GM21360 (cell line): ENCODE data around the gene CTNNA3.

Source experiments
- ATAC-seq: cut with Tn5 transposase; IDR thresholded peaks from one replicate; pipeline ENCODE4 v1.9.1; 2021; ENCODE audit warnings: mild to moderate bottlenecking, moderate library complexity; ENCODE audit not compliant: unreplicated experiment

CTNNA3 gene

DNA sequence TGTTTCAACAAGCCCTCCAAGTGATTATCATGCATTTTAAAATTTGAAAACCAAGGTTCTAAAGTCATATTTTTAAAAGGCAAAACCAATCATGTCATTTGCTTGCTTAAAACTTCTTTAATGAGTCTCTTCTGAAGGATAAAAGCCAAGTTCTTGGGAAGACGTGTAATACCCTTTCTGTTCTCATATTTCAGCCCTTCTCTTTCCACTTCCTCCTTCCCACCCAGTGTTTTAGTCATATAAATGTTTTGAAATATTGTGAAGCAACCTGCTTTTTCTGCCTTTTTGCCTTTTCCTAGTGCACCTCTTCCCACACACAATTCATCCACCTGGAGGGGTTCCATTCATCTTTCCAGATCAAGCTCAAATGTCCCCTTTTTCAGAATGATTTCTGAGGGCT, 981.3 kb downstream of the CTNNA3 start:
- ATAC-seq: no peak

DNA sequence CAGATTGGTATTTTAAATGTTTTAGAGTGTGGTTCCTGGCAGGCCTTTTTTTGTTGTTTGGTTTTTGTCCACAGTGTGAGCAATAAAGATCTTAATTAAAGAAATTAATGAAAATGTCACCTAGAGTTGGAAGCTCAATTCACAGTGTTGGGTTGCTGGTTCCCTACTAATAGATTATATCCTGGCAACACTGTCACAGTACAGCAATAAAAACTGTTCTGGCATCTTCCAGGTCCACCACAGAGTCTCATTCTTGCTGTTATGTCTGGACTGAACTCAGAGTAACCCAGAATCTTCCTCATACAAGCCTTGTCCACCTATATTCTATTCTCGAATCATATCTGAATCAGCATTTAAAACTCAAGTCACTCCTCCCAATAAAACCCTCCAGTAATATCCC, 982.6 kb downstream of the CTNNA3 start:
- no peak for ATAC-seq

DNA sequence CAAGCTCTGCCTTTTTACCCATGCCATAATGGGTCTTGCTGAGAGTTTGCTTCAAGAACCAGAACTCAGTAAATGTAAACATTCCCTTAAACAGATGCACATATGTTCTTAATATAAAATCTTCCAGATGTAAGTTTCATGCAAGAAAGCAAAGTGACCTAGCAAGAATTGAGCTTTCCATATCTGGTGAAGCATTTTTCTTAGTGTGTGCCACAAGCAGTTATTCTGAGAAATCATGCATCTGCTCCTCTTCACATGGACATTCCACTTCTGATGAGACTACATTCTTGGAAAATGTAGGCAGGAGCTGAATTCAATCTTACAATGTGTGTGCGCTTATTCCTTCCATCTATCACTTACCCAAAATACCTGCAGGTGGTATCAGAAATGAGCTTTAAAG, 997.9 kb downstream of the CTNNA3 start:
- no peak for ATAC-seq

DNA sequence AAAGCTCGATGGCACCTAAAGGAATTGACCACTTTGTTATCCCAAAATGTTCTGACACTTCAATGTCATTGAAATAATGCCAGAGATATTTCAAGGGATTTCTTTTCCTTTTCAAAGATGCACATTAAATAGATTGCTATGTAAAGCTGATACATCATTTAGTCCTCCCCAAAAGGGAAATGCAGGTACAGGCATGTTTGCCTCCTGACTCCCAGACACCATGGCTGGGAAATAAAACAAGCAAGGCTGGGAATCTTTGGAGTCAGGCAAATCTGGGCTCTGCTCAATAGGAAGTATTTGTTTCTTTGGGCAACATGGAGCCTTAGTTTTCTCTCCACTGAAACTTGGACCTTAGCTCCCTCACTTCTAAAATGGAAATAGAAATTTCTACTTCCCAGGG, 1000.9 kb downstream of the CTNNA3 start:
- ATAC-seq: no peak

DNA sequence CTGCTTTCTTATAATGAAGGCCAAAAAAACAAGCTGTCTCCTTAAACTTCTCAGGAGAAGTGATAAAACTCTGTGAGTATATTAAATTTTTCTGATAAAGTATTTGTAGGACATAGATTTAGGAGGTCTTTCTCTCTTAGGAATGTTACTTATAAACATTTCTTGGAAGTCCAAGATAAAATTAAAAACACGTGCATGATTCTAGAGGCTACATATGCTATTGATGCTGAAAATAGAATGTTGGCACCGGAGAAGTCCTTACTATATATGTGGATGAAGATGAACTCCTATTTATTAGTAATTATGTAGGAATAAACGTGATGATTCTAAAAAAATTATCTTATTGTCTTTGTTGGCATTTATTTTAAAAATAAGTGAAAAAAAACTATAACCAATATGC, 1011.4 kb downstream of the CTNNA3 start:
- ATAC-seq: no peak

DNA sequence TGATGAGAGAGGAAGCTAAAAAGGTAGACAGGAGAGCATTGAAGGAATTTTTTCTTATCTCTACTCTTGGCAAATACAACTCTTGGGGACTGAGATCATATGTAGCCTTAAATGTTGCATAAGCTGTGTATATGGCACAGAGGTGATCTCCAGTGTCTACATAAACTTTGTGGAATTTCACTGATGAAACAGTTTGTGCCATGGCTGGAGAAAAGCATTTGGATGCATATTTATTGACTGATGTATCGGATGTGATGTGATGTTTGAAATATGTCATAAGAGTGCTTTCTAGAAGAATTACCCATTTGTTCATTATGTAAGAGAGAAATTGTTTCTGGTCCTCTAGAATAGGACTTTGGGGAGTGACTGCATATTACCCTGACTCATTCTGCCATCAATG, 1015.1 kb downstream of the CTNNA3 start:
- ATAC-seq: no peak

DNA sequence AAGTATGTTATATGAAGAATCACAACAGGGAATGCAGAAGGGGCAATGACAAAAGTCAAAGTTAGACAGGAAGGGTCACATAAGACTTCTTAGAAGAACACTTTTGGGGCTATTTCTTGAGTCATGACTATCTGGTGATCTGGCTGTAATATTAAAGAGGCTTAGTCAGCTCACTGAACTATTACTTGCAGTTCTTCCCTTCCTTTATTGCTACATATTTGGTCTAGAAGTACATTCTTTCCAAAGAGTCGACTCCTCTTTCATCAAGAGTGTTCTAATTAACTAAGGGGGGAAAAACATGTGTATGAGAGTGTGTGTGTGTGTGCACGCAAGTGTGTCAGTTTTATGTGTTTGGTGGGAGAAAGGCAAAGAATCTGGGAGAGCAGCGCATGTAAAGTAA, 1017.5 kb downstream of the CTNNA3 start:
- no peak for ATAC-seq

DNA sequence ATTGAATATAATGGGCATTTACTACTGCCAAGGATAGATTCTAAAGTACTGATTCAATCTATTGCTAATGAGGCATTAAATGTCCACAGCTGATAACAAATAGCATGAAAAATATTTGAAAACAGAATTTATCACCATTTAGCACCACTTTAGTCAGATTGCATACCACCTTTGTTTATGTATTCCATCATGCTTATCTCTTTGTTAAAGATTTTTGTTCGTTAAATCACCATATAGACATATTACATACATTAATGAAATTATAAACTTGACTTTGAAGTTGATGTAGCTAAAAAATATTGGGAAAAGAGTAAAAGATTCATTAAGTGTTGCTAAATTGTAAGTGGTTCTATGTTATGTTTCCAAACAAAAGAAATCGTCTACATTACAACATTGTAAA, 1022.9 kb downstream of the CTNNA3 start:
- no peak for ATAC-seq

DNA sequence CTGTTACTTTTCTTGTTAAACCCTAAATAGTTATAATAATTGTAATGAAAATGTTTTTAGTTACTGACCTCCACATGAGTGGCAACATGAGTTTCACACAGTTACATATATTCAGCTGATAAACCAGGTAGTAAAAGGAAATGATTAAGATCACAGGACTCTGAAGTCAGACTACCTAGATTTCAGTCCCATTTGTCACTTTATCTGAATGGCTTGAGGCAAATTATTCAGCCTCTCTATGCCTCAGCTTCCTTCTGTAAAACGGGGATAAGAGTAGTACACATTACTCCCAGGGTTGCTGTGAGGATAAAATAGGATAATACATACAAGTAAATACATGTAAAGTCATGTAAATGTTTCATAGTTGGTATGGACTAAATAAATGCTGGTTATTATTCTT, 1024.4 kb downstream of the CTNNA3 start:
- no peak for ATAC-seq

DNA sequence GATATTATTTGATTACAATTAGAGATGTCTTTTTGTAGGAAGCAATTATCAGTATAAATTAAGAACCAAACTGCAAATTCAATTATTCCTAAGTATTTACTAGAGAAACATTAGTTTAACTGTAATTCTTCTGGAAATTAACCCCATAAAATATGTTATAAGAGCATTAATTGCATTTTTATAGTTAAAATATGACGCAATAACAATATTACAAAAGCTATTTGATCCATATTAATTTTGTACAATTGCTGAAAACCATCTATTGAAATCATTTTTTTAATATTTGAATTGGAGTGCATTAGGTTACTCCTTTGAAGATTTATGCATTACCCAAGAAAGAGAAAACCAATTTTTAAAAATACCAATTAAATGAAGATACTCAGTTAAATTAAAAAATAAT, 1024.9 kb downstream of the CTNNA3 start:
- ATAC-seq: no peak

DNA sequence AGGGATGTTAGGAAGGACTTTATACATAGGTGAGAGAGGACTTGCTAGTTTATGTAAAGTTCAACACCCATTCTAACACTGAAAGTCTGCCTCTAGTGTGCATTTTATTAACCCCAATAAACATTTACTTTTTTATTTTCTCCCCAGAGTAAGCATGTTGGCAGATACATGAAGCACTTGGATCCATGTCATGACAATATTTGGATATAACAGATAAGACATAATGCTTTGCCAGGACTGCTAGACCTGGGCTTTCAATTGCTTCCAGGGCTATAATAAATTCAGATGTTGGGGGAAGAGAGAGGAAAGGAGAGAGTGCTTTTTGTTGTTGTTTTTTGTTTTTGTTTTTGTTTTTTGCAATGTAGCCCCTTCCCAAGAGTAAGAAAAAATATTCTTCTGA, 1039.5 kb downstream of the CTNNA3 start:
- no peak for ATAC-seq

DNA sequence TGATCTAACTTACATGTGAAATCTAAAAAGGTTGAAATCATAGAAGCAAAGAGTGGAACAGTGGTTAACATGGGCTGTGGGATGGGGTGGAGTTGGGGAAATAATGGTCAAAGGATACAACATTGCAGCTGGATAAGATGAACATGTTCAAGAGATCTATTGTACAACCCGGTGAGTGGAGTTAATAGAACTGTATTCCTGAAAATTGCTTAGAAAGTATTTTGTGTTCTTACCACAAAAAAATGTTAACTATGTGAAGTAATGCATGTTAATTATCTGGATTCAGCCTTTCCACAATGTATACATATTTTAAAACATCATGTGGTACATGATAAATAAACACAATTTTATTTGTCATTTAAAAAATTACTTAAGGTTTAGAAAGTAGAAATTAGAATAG, 1041.1 kb downstream of the CTNNA3 start:
- ATAC-seq: no peak

DNA sequence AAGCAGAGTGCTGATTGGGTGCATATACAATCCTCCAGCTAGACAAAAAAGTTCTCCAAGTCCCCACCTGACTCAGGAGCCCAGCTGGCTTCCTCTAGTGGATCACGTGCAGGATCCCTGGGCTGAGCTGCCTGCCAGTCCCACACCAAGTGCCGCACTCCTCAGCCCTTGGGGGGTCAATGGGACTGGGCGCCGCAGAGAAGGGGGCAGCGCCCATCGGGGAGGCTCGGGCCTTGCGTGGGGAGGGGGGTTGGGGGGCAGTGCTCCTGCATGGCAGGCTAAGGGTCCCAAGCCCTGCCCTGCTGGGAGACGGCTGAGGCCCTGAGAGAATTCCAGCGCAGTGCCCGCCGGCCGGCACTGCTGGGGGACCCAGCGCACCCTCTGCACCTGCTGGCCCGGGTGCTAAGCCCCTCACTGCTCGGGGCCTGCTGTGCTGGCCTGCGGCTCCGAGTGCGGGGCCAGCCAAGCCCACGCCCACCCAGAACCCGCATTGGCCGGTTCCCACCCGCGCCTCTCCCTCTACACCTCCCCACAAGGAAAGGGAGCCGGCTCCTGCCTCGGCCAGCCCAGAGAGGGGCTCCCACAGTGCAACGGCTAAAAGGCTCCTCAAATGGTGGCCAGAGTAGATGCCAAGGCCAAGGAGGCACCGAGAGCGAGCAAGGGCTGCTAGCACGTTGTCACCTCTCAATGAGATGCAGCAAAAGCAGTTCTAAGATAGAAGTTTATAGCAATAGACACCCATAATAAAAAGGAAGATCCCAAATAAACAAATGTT, 1044.5 kb downstream of the CTNNA3 start:
- ATAC-seq: no peak

DNA sequence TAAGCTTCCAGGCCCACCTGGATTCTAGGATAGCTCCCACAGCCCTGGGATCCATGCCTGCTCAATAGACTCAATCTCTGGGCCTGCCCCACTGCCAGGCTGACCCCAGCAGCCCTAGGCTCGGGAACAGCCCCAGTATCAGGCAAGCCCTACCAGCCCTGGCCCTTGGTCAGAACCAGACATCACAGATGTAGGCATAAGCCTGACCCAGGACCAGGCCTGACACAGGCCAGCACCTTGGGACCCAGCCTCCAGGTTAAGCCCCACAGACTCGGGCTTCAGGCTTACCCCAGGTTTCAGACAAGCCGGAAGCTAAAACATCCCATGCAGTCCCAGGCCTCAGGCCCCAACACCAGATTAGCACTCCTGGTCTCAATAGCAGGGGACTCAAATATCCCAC, 1046.4 kb downstream of the CTNNA3 start:
- ATAC-seq: no peak

DNA sequence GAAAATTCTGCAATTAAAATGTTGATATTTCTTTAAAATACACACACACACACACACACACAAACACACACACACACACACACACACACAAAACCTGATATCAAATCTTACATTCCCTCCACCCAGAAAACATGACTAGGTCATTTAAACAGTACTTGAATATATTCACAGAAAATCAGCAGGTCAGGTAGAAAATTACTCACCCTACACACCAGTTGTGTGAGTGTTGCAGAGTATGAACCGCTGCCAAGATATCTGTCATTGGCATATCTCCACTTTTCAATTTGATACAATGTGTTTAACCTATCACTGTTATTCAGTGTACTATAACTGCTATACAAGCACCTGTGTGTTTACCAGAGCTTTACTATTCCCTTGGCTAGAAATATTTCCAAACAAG, 1053.8 kb downstream of the CTNNA3 start:
- ATAC-seq: no peak

DNA sequence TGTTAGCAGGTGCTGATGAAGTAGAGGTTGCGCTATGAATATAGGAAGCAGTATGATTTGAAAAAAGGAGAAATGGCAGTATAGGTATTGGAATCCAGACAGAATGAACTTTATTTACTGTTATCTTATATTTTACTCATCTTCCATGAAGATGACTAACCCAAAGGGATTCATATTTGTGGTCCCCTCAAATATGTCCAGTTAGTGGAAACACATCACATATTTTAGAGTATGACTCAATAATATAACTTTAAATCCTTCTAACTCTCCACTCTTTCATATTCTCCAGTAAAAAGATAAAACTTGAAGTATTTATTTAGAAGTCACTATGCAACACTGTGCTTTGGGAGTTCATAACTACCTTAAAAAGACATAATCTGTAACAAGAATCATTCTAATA, 1056.6 kb downstream of the CTNNA3 start:
- ATAC-seq: no peak

DNA sequence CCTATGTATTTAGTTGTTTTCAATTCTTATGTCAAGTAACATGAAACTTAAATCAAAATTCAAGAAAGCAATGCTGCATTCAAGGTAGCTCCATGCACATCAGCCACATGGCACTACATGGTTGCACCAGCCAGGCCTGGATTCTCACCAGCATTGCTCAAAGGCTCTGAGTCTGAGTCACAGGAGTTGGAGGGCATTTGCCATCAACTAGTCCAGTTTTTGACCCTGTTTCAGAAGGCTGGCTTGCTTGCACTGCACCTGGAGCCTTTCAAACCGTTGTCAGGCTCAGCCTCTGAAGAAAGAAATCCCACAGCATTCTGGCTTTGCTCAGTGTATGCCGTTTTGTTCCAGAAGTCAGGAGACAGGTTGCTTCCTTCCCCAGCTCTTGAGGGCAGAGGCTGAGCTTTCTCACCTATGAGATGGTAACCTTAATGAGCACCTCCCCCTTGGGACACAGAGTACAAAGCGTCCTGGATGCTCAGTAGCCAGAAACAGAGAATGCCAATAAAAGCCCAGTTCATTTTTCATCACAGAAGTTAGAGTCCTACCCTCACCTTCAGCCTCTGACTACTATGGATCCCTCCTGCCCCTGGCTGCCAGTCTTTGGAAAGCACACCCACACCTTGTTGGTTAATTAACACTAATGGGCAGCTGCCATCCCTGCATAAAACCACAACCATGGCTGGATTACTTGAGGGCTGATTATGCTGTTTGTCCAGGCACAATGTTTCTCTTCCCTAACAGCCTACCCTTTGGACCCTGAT, 1058.5 kb downstream of the CTNNA3 start:
- no peak for ATAC-seq

DNA sequence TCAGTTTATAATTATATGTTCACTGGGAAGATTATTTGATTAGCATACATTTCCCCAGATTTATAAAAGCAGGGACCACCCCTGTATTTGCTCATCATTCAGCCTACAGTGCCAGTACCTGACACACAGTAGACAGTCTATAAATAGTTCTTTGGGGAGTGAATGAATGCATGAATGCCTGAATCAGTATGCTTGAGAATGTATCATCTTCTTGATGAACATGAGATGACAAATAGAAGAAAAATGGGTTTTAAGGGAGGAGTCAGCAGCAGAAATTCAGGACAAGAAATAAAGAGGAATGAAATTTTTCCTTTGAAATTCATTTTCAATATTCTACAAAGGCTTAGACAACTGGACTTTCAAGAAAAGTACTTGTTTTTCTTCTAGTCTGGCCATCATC, 1066.0 kb downstream of the CTNNA3 start:
- ATAC-seq: no peak

DNA sequence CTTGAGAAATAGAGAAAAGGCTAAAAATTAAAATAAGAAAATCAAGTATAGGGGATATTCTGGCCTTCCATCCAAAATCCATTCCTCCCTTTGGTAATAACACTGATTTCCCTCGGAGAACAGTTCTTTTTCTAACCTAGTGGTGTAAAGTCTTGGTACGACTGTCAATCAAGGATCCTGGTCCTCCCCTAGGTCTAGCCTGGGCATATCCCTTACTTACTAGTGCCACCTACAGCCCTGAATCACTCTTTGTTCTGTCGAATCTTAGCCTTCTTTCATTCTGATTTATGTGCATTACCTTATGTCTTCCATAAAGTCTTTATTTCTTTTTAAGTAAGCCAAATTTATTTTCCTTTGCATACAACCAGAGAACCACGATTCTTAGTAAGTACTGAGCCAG, 1068.8 kb downstream of the CTNNA3 start:
- ATAC-seq: no peak

DNA sequence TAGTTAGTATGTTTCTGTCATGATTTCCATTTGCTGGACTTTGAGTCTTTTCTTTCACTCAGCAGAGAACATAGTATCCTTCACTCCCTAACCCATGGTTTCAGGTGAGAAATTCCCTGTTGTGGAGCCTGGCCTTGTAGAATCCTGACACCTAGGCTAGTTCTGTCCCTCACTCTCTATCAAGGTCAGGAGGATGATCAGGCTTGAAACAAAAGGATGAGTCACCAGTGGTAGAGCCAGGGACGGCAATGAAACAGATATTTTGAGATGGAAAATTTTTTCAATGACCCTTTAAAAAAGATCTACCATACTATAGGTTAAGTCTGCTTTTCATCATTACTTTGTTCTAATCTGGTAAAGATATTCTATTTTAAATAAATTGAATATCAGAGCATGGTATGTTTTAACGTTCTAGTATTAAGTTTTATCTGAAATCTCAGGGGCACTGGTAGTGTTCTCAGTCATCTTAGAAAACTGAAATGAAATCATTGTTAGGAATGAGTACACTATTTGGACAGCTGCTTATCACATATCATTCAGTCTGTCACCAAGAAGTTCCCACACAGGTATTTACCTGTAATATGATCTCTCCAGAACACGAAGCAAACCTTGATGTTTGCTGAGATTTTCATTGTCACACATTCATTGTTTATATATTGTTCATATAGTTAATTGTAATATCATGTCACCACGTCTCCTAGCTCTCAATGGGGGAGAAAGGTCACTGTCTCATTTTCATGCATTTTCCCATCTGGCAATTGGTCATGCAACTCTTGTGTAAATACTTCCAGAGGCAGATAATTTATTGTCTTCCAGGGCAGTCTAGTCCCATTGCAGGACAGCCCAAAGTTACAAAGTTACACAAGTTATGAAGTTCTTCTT, 1070.0 kb downstream of the CTNNA3 start:
- no peak for ATAC-seq

DNA sequence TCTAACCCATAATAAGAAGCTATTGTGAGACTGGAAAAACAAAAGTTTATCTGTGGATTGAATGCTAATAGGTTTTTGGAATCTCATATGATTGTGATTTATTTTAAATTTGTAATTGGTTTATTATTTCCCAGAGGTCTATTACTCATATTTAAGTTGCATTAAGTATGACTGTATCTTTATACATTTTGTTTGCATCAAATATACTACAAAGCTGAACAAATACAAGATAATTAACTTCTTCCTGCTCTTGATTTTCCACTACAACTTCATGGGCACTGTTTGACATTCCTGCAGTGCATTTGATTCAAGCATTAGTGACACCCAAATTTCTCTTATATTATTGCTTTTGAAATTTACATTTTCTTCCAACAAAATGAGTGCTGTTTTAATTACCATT, 1073.9 kb downstream of the CTNNA3 start:
- no peak for ATAC-seq

DNA sequence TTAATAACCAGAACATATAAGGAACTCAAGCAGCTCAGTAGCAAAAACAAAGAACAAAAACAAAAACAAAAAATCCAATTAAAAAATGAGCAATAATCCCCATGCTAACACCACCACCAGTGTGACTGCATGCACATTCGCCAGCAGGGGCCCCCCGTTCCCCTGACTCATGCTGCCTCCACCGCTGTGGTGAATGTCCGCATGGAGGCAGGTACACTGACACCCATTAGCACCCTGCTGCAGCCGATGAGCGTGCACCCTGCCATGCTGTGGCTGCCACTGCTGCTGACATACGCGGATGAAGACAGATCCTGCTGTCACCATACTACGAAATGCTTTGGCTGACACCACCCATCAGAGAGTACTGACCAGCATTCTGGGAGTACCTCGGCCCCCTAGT, 1091.8 kb downstream of the CTNNA3 start:
- no peak for ATAC-seq
